Activated T-cell treated with anti-CD3 and anti-CD28 coated beads, Interleukin-2, amount 50 U/mL, for 24 hours (primary cell): ENCODE results near the gene IREB2.
A peak's percentile ranks its signal among the peaks of the same experiment; 100 is the strongest.

Experiments used
- DNase-seq: peaks from one replicate; pipeline ENCODE4 v3.0.0-alpha.2; 2020
- H3K27ac Mint-ChIP-seq: 2 replicates; pipeline ENCODE4 v1.8.0; 2020; ENCODE audit warnings: mild to moderate bottlenecking, mixed read lengths
- H3K27me3 Mint-ChIP-seq: 2 replicates; pipeline ENCODE4 v1.8.0; 2020; ENCODE audit warnings: mixed read lengths
- H3K36me3 Mint-ChIP-seq: 2 replicates; pipeline ENCODE4 v1.8.0; 2020; ENCODE audit warnings: low read depth, mixed read lengths
- H3K4me1 Mint-ChIP-seq: 2 replicates; pipeline ENCODE4 v1.8.0; 2020; ENCODE audit warnings: low read depth, mixed read lengths
- H3K4me3 Mint-ChIP-seq: 2 replicates; pipeline ENCODE4 v1.8.0; 2020; ENCODE audit warnings: mild to moderate bottlenecking, moderate library complexity, mixed read lengths
- H3K9me3 Mint-ChIP-seq: 2 replicates; pipeline ENCODE4 v1.8.0; 2020; ENCODE audit warnings: mixed read lengths

The IREB2 gene

GRCh38 chr15:78455749-78456148 lies 17.7 kb downstream of the IREB2 start:
- Mint-ChIP-seq H3K36me3 (peaks cover 60% of the 10 kb centered on the region), H3K4me3 (no peak overlapping the region), H3K9me3 (no peaks in the 10 kb centered on the region), H3K27ac (peak overlapping the region; percentile 45), H3K27me3 (no peaks in the 10 kb centered on the region), H3K4me1 (peaks cover 75% of the 10 kb centered on the region)
- DNase-seq, result no peak

GRCh38 chr15:78456426-78456825 lies 18.4 kb downstream of the IREB2 start:
- Mint-ChIP-seq H3K9me3 (no peaks in the 10 kb centered on the region), H3K27me3 (no peaks in the 10 kb centered on the region), H3K4me3 (no peak overlapping the region), H3K27ac (peak overlapping the region; percentile 45), H3K36me3 (peaks cover 65% of the 10 kb centered on the region), H3K4me1 (peaks cover 82% of the 10 kb centered on the region)
- no peak for DNase-seq

DNA sequence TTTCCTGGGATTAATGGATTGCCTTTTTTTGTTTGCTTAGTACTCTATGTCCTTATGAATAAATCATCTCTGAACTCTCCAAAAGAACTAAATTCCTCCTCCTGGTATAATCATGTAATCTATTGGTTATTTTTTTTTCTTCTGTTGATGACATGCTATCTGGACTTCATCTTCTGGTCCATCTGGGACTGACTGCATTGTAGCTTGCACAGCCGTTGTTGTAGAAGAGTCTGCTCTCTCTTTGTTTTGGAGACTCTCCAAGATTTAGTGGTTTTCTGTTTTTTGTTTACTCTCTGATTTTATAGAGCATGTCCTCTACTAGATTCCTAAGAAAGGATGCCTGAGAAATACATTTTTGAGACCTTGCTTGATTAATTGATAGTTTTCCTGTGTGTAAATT lies 19.1 kb downstream of the IREB2 start:
- H3K4me3 Mint-ChIP-seq, result no peak overlapping the region
- H3K9me3 Mint-ChIP-seq, result no peaks in the 10 kb centered on the region
- peaks cover 80% of the 10 kb centered on the region for H3K4me1 Mint-ChIP-seq
- peak overlapping the region; percentile 34 for H3K27ac Mint-ChIP-seq
- no peak for DNase-seq
- peaks cover 67% of the 10 kb centered on the region for H3K36me3 Mint-ChIP-seq
- H3K27me3 Mint-ChIP-seq, result no peaks in the 10 kb centered on the region

- Mint-ChIP-seq H3K4me3 (no peak overlapping the region), H3K27me3 (no peaks in the 10 kb centered on the region), H3K27ac (peak overlapping the region; percentile 42), H3K36me3 (peaks cover 89% of the 10 kb centered on the region), H3K4me1 (peaks cover 53% of the 10 kb centered on the region), H3K9me3 (no peaks in the 10 kb centered on the region)
- DNase-seq, result no peak
Measured at GRCh38 chr15:78460737-78461136, 22.7 kb downstream of the IREB2 start.

DNA sequence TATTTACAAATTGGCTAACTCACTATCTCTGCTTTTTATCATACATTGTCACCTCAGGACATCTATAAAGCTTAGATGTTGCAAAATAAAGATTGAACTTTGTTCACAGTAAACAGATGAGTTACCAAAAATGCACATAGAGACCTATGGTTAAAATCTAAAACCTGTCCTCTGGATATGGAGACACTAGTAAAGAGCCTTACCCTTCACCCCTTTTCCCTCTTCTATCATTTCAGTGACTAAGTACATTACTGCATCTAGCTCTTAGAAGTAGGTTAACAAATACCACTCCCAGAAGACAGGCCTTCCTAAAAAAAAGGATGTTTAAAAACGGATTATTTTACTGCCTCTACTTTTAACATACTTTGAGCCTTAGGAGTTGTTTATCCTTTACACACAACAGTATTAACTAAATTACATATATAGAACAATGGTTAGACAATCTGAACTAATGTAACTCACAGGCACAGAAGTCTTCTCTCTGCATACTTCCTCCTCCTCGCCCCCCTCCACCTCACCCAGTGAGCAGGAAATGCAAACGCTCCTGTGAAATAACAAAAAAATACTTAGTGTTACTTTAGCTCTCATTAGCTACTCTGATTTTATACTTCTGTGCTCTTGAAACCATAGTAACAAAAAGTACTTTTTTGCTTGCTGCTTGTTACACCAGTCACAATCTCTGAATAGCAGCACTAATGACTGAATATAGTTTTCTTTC lies 23.3 kb downstream of the IREB2 start:
- no peaks in the 10 kb centered on the region for H3K27me3 Mint-ChIP-seq
- no peaks in the 10 kb centered on the region for H3K9me3 Mint-ChIP-seq
- peaks cover 47% of the 10 kb centered on the region for H3K4me1 Mint-ChIP-seq
- H3K4me3 Mint-ChIP-seq, result no peak overlapping the region
- no peak for DNase-seq
- peaks cover 89% of the 10 kb centered on the region for H3K36me3 Mint-ChIP-seq
- peak overlapping the region; percentile 42 for H3K27ac Mint-ChIP-seq

GRCh38 chr15:78469031-78469430 lies 31.0 kb downstream of the IREB2 start:
- Mint-ChIP-seq H3K36me3 (peaks cover 86% of the 10 kb centered on the region), H3K4me3 (no peak overlapping the region), H3K27me3 (no peaks in the 10 kb centered on the region), H3K9me3 (no peaks in the 10 kb centered on the region), H3K27ac (no peak overlapping the region), H3K4me1 (peaks cover 5% of the 10 kb centered on the region)
- DNase-seq, result no peak

GRCh38 chr15:78477295-78477694 lies 39.3 kb downstream of the IREB2 start:
- Mint-ChIP-seq H3K4me3 (no peak overlapping the region), H3K36me3 (peaks cover 85% of the 10 kb centered on the region), H3K4me1 (peaks cover 2% of the 10 kb centered on the region), H3K9me3 (no peaks in the 10 kb centered on the region), H3K27ac (no peak overlapping the region), H3K27me3 (no peaks in the 10 kb centered on the region)
- DNase-seq, result no peak

- Mint-ChIP-seq H3K36me3 (peaks cover 87% of the 10 kb centered on the region), H3K9me3 (no peaks in the 10 kb centered on the region), H3K4me3 (no peak overlapping the region), H3K4me1 (peaks cover 2% of the 10 kb centered on the region), H3K27me3 (no peaks in the 10 kb centered on the region), H3K27ac (no peak overlapping the region)
- DNase-seq, result no peak
Measured at GRCh38 chr15:78479650-78480049, 41.6 kb downstream of the IREB2 start.

GRCh38 chr15:78481917-78482316 lies 43.9 kb downstream of the IREB2 start:
- Mint-ChIP-seq H3K9me3 (no peaks in the 10 kb centered on the region), H3K36me3 (peaks cover 91% of the 10 kb centered on the region), H3K4me3 (no peak overlapping the region), H3K27me3 (no peaks in the 10 kb centered on the region), H3K4me1 (peaks cover 9% of the 10 kb centered on the region), H3K27ac (no peak overlapping the region)
- no peak for DNase-seq

DNA sequence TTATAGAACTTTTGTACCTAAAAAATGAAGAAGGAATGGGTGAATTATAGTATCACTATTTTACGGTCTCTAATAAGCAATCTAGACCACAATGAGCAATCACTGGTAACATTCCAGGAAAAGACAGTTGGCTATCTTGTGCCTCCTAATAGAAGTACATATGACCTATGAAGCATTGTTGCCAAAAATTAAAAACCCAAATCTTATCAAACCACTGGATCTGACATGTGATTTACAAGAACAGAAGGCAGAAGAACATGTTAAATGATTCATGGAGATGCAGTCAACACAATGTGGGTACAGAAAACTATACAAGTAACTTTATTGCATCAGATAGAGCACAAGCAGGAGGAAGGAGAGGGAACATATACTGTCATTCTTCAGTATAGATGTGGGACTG lies 54.9 kb downstream of the IREB2 start:
- peak overlapping the region; percentile 53 for H3K27ac Mint-ChIP-seq
- H3K9me3 Mint-ChIP-seq, result no peaks in the 10 kb centered on the region
- DNase-seq, result no peak
- H3K27me3 Mint-ChIP-seq, result no peaks in the 10 kb centered on the region
- peaks cover 2% of the 10 kb centered on the region for H3K4me1 Mint-ChIP-seq
- peaks cover 91% of the 10 kb centered on the region for H3K36me3 Mint-ChIP-seq
- H3K4me3 Mint-ChIP-seq, result no peak overlapping the region

- Mint-ChIP-seq H3K27ac (no peak overlapping the region), H3K36me3 (peaks cover 51% of the 10 kb centered on the region)
Measured at GRCh38 chr15:78501857-78502256, 63.8 kb downstream of the IREB2 start.

DNA sequence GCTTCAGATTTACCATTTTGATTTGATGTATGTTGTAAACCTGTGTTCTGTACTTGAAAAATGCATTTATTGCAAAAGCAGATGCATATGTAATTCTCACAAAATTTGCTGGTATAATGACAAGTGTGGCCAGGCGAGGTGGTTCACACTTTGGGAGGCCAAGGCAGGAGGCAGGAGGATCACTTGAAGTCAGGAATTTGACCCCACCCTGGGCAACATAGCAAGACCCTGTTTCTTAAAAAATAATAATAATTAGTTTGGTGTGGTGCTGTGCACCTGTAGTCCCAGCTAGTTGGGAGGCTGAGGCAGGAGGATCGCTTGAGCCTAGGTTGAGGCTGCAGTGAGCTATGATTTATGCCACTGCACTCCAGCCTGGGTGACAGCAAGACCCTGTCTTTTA lies 64.6 kb downstream of the IREB2 start:
- Mint-ChIP-seq H3K27ac (no peak overlapping the region), H3K9me3 (no peaks in the 10 kb centered on the region), H3K4me1 (peaks cover 10% of the 10 kb centered on the region), H3K27me3 (no peaks in the 10 kb centered on the region), H3K36me3 (peaks cover 43% of the 10 kb centered on the region), H3K4me3 (no peak overlapping the region)
- no peak for DNase-seq

More at GRCh38 chr15:78501857-78502256, 63.8 kb downstream of the IREB2 start:
- Mint-ChIP-seq H3K4me3 (no peak overlapping the region), H3K9me3 (no peaks in the 10 kb centered on the region), H3K4me1 (peaks cover 5% of the 10 kb centered on the region), H3K27me3 (no peaks in the 10 kb centered on the region)
- DNase-seq, result no peak

DNA sequence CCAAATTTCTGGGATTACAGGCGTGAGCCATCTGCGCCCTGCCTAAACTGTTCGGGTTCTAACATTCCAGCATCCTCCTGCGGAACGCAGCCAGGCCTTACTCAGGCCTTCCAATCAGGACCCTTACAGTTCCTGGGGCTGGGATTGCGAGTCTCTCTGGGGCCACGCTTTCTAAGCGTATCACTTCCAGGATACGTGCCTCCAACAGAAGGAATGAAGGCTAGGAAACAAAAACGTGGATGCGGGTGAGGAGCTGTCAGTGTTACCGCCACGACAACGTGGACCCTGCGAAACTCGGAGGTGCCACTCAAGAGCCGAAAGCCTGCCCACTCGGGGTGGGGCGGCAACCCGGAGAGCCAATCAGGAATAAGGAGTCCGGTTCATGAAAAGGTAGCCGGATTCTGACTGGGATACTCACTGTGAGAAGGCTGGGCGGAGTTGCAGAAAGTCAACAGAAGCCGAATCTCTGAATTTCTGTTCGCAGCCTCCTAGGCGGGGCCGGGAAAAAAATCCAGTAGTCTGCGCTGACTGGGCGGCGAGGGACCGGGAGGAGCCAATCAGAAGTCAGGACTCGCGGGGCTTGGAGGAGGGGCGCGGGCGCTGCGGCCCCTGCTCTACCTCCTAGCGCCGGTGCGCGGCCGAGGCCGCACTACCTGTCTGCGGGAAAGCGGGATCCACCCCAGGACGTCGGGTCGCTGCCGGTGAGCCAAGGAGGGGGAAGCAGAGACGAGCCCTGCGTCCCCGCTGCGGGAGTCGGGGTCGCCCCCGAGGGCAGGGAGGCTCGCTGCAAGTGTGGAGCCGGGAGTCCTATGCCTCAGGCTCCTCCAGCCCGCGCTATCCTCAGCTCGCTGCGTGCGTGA lies 69.2 kb downstream of the IREB2 start, which contains the start of gene HYKK:
Gene HYKK (plus strand): TSS at position 607 of the 860 bp plus-strand sequence. CDS start 5,512 bp downstream, outside the sequence.
- H3K9me3 Mint-ChIP-seq, result no peaks in the 10 kb centered on the region
- peaks cover 28% of the 10 kb centered on the region for H3K4me1 Mint-ChIP-seq
- peak within 1 kb of the TSS; percentile 80 for H3K4me3 Mint-ChIP-seq
- peak within 1 kb of the TSS; percentile 72 for H3K27ac Mint-ChIP-seq
- H3K27me3 Mint-ChIP-seq, result peaks cover 5% of the 10 kb centered on the region
- H3K36me3 Mint-ChIP-seq, result peaks cover 1% of the 10 kb centered on the region
- DNase-seq, result peak; percentile 83

GRCh38 chr15:78507831-78508160 lies 69.8 kb downstream of the IREB2 start:
- Mint-ChIP-seq H3K27ac (peak overlapping the region; percentile 72), H3K36me3 (no peaks in the 10 kb centered on the region), H3K4me3 (peak overlapping the region; percentile 80), H3K4me1 (peaks cover 28% of the 10 kb centered on the region), H3K27me3 (peaks cover 5% of the 10 kb centered on the region), H3K9me3 (no peaks in the 10 kb centered on the region)
- DNase-seq, result no peak

GRCh38 chr15:78508272-78508671 lies 70.3 kb downstream of the IREB2 start:
- peak overlapping the region; percentile 72 for H3K27ac Mint-ChIP-seq
- no peaks in the 10 kb centered on the region for H3K9me3 Mint-ChIP-seq
- H3K36me3 Mint-ChIP-seq, result no peaks in the 10 kb centered on the region
- H3K4me1 Mint-ChIP-seq, result peaks cover 28% of the 10 kb centered on the region
- peak overlapping the region; percentile 80 for H3K4me3 Mint-ChIP-seq
- DNase-seq, result no peak
- peaks cover 5% of the 10 kb centered on the region for H3K27me3 Mint-ChIP-seq
